GM12878 (cell line): ENCODE data around the gene PHKB. TPM values are rescaled to one million over a fixed set of nuclear protein-coding genes. Genes with fewer than 3 reads are reported as not detected.

Experiments used
- ATAC-seq: fragments of 200-7000 bp; cut with Tn5 transposase; 3 replicates; pipeline ENCODE4 v1.9.1; 2020; ENCODE audit warnings: mild to moderate bottlenecking, moderate library complexity
- BruUV-seq: library from RNA; stranded (reverse); fragments of 400-500 nt; replicated peaks from 2 replicates; lab custom pipeline; 2021; lab: Mats Ljungman, UMichigan
- CTCF ChIA-PET: fragments of 300-600 bp; sonication (Branson Sonifier 250); formaldehyde crosslinking; extraction: SDS; loops from one replicate; lab custom pipeline; 2021; ENCODE audit warnings: inconsistent platforms; lab: Yijun Ruan, JAX
- POLR2A ChIA-PET: fragments of 350-600 bp; formaldehyde crosslinking; extraction: SDS; loops from one replicate; lab custom pipeline; 2021; ENCODE audit warnings: inconsistent platforms; lab: Charles Lee
- RAD21 ChIA-PET: fragments of 300-600 bp; sonication (Branson Sonifier 250); formaldehyde crosslinking; loops from one replicate; lab custom pipeline; 2023; ENCODE audit warnings: antibody characterized with exemption; ENCODE audit not compliant: unreplicated experiment; lab: Charles Lee
- SMC1A ChIA-PET: fragments of 300-600 bp; sonication (Branson Sonifier 250); formaldehyde crosslinking; loops from one replicate; lab custom pipeline; 2023; ENCODE audit not compliant: unreplicated experiment, uncharacterized antibody; lab: Charles Lee
- DNase-seq: peaks from one replicate; pipeline ENCODE4 v3.0.0-alpha.2; 2011; ENCODE audit warnings: low read depth, low spot score
- FAIRE-seq: peaks from 3 replicates; lab custom pipeline; 2011; peaks lifted over from hg19 to GRCh38; lab: Jason Lieb, UNC
- H2AFZ ChIP-seq: 2 replicates; pipeline ENCODE4 v1.6.0; 2011; ENCODE audit warnings: low read depth, low read length, control low read depth; ENCODE audit not compliant: control insufficient read depth
- H3K27ac ChIP-seq: 2 replicates; pipeline ENCODE4 v1.5.1; 2011; ENCODE audit warnings: control low read depth; ENCODE audit not compliant: control insufficient read depth, insufficient read depth
- H3K27me3 ChIP-seq, 2 experiments: replicated peaks in 1 of 2; 2 replicates each; pipeline versions ENCODE4 v1.6.0 to v1.6.1; 2011; ENCODE audit warnings: low read length in 1 of 2; ENCODE audit not compliant: control insufficient read depth in 2 of 2, insufficient read depth in 2 of 2
- H3K36me3 ChIP-seq, 2 experiments: 2 replicates each; pipeline ENCODE4 v1.5.1; 2011; ENCODE audit warnings: low read length in 1 of 2; ENCODE audit not compliant: control insufficient read depth in 2 of 2, insufficient read depth in 2 of 2
- H3K4me1 ChIP-seq: 2 replicates; pipeline ENCODE4 v1.6.1; 2011; ENCODE audit warnings: mild to moderate bottlenecking, low read length, moderate library complexity, mixed read lengths; ENCODE audit not compliant: control insufficient read depth, insufficient read depth
- H3K4me2 ChIP-seq: 2 replicates; pipeline ENCODE4 v1.6.0; 2011; ENCODE audit warnings: control low read depth; ENCODE audit not compliant: control insufficient read depth, insufficient read depth
- H3K4me3 ChIP-seq: fragments of 200-600 bp; sonication (generic); 2 replicates; pipeline ENCODE4 v1.5.1; 2016
- H3K79me2 ChIP-seq: 2 replicates; pipeline ENCODE4 v1.6.0; 2011; ENCODE audit warnings: low read length; ENCODE audit not compliant: control insufficient read depth, insufficient read depth
- H3K9ac ChIP-seq: 2 replicates; pipeline ENCODE4 v1.8.0; 2011; ENCODE audit warnings: low read length, control low read depth, mixed read lengths; ENCODE audit not compliant: control insufficient read depth, insufficient read depth
- H3K9me3 ChIP-seq: replicated peaks from 3 replicates; pipeline ENCODE4 v1.5.1; 2011; ENCODE audit warnings: mild to moderate bottlenecking, low read length; ENCODE audit not compliant: control insufficient read depth, insufficient read depth
- H4K20me1 ChIP-seq: 2 replicates; pipeline ENCODE4 v1.6.0; 2011; ENCODE audit not compliant: control insufficient read depth, insufficient read depth
- BHLHE40 ChIP-seq, 2 experiments: fragments of 450-650 bp in 1 of 2; IDR thresholded peaks; 2 replicates each; pipeline ENCODE4 v1.6.1; 2011 to 2017; ENCODE audit warnings: low read depth in 2 of 2, borderline replicate concordance in 1 of 2, improper control_type of control experiment in 1 of 2, low read length in 1 of 2, mild to moderate bottlenecking in 1 of 2
- CHD1 ChIP-seq: IDR thresholded peaks from 2 replicates; pipeline ENCODE4 v1.6.1; 2012; ENCODE audit warnings: low read depth, low read length, improper control_type of control experiment
- EP300 ChIP-seq, 2 experiments: fragments of 150-350 bp in 1 of 2; IDR thresholded peaks; 2 replicates each; pipeline ENCODE4 v1.6.1; 2011 to 2012; ENCODE audit warnings: low read depth in 2 of 2, low read length in 2 of 2, borderline replicate concordance in 1 of 2, improper control_type of control experiment in 1 of 2, inconsistent platforms in 1 of 2; ENCODE audit not compliant: control insufficient read depth in 1 of 2
- IKZF1 ChIP-seq: fragments of 450-650 bp; conservative IDR thresholded peaks from 2 replicates; pipeline ENCODE4 v1.6.1; 2017; ENCODE audit warnings: antibody characterized with exemption, mild to moderate bottlenecking
- MTA2 ChIP-seq: fragments of 450-650 bp; IDR thresholded peaks from 2 replicates; pipeline ENCODE4 v1.6.1; 2016; ENCODE audit warnings: low read depth, mild to moderate bottlenecking, moderate library complexity
- RB1 ChIP-seq: fragments of 450-650 bp; formaldehyde crosslinking; IDR thresholded peaks from 2 replicates; pipeline ENCODE4 v1.6.1; 2017; ENCODE audit warnings: mild to moderate bottlenecking, borderline replicate concordance
- SMAD1 ChIP-seq: fragments of 450-650 bp; IDR thresholded peaks from 2 replicates; pipeline ENCODE4 v1.6.1; 2018; ENCODE audit warnings: mild to moderate bottlenecking, low read depth; ENCODE audit not compliant: partially characterized antibody
- SMARCA5 ChIP-seq: fragments of 450-650 bp; IDR thresholded peaks from 2 replicates; pipeline ENCODE4 v1.6.1; 2017; ENCODE audit warnings: mild to moderate bottlenecking
- TBL1XR1 ChIP-seq: IDR thresholded peaks from 2 replicates; pipeline ENCODE4 v1.6.1; 2012; ENCODE audit warnings: low read depth, low read length, improper control_type of control experiment
- TCF12 ChIP-seq: IDR thresholded peaks from 2 replicates; pipeline ENCODE4 v1.6.1; 2011; ENCODE audit warnings: low read depth, mild to moderate bottlenecking, low read length
- TCF7 ChIP-seq: IDR thresholded peaks from 2 replicates; pipeline ENCODE4 v1.6.1; 2014; ENCODE audit warnings: antibody characterized with exemption, borderline replicate concordance
- WRNIP1 ChIP-seq: IDR thresholded peaks from 2 replicates; pipeline ENCODE4 v1.6.1; 2011; ENCODE audit warnings: low read depth, low read length, improper control_type of control experiment, borderline replicate concordance
- ZZZ3 ChIP-seq: IDR thresholded peaks from 2 replicates; pipeline ENCODE4 v1.6.1; 2011; ENCODE audit warnings: low read depth; ENCODE audit not compliant: control insufficient read depth, insufficient read length
- WGBS: methylation state at CpG from one replicate; pipeline ENCODE4 v1.1.6; 2016; ENCODE audit warnings: low lambda C conversion rate; ENCODE audit not compliant: insufficient replicate concordance, insufficient coverage; ENCODE audit errors: missing lambda C conversion rate; 5-methylcytosine and 5-hydroxymethylcytosine counted together
- in situ Hi-C: fragments of 300-500 bp; cut with MboI; formaldehyde crosslinking; loops from 9 replicates; pipeline ENCODE4 v1.14.3; 2018; ENCODE audit warnings: mixed read lengths
- intact Hi-C: fragments of 100-400 bp; cut with micrococcal nuclease; formaldehyde crosslinking; loops from one replicate; pipeline ENCODE4 v1.14.2; 2022; ENCODE audit not compliant: unreplicated experiment
- polyA plus RNA-seq, 11 experiments: library from polyadenylated mRNA; depleted of rRNA in 4 of 11; unstranded in 6 of 11; stranded (reverse) in 5 of 11; fragments of >200 nt; fragmentation: Nextera tagmentation in 4 of 11; fragmentation: Illumina TruSeq in 1 of 11; extraction: Ambion mirVana in 4 of 11; extraction: Trizol in 1 of 11; gene quantifications; 1 replicate in 1 of 11; 2 replicates in 10 of 11; pipeline versions ENCODE4 v1.2.1 to v1.2.3, GENCODE V29; 2011 to 2016; ENCODE audit warnings: inconsistent platforms in 2 of 11, missing spikeins in 2 of 11, low read depth in 1 of 11
- total RNA-seq, 4 experiments: library from RNA; depleted of rRNA in 3 of 4; stranded (reverse); fragments of >200 nt in 3 of 4; fragmentation: Illumina TruSeq in 1 of 4; extraction: Trizol in 1 of 4; gene quantifications; 2 replicates each; pipeline versions ENCODE4 v1.2.1 to v1.2.3, GENCODE V29; 2013 to 2021
- TF ChIP-seq, protein P1 (sequence below): IDR thresholded peaks from 2 replicates; pipeline ENCODE4 v1.6.1; 2012; ENCODE audit warnings: low read depth, low read length, improper control_type of control experiment
- TF ChIP-seq, protein P2 (sequence below): fragments of 450-650 bp; formaldehyde crosslinking; IDR thresholded peaks from 2 replicates; pipeline ENCODE4 v1.4.0; 2020; ENCODE audit warnings: mild to moderate bottlenecking, moderate library complexity
- TF ChIP-seq, protein P3 (sequence below): fragments of 450-650 bp; IDR thresholded peaks from 2 replicates; pipeline ENCODE4 v1.6.1; 2018; ENCODE audit warnings: borderline replicate concordance, mild to moderate bottlenecking; ENCODE audit not compliant: partially characterized antibody

PHKB gene
- total and polyA plus RNA-seq, 10 of the 15 experiments (the other 5 are each of a cell fraction or from before 2014, with no cell fraction given) = 14.2 to 65.6 (median 37.0) TPM

DNA sequence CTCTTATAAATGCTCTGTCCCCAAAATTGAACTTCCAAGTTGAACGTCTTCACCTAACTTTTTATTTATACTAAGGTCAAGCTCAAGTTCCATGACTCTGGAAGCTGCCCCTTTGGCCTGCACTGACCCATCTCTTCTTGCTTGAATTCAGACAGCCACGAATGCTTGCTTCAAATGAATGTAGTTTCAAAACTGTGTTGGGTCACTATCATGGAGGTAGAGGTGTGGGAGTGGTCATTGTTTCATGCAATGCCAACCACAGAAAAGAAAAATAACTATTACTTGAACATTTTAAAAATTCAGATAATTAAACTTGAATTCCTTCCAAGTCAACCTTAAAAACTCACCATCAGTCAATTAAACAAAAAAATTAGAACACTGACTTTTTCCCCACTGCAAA, 2.8 kb upstream of the PHKB start (continued):
- no peak for TF ChIP-seq TCF7
- no peak for TF ChIP-seq EP300 (IDR thresholded peaks at IDR 0.05; ENCODE audit: borderline replicate concordance in 1 of 2, control insufficient read depth in 1 of 2, low read depth in 2 of 2, low read length in 2 of 2)
- TF ChIP-seq CHD1 = no peak
- TF ChIP-seq SMAD1 = no peak
- no peak for TF ChIP-seq TCF12
- TF ChIP-seq MTA2 = no peak
- TF ChIP-seq RB1 = no peak
- no peak for TF ChIP-seq BHLHE40 (IDR thresholded peaks at IDR 0.05; ENCODE audit: borderline replicate concordance in 1 of 2, low read depth in 2 of 2, low read length in 1 of 2)
- no peak for TF ChIP-seq ZZZ3

DNA sequence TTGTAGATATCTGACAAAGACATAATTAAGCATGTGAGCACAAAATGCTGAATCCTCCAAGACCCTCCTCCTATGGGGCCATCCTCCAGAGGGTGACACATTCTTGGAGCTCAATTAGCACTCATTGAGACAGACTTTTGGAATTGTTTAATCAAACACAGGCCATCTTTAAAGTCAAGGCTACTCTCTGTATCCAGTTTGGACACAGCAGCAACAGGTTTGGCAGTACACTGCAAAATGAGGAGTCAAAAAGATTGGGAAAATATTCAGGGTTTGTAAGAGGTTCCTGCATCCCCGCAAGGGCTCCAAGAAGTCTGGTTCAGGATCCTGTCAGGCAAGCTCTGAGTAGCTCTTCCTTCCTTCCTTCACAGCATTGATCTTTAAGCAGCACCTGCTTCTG, 1.5 kb upstream of the PHKB start:
- Histone ChIP-seq H3K4me3 (peak overlapping the region; percentile 85), H3K4me1 (peaks cover 9% of the 10 kb centered on the region), H3K27me3 (no peaks in the 10 kb centered on the region), H3K27ac (peak overlapping the region; percentile 90), H2AFZ (no peak overlapping the region), H3K79me2 (peaks cover 62% of the 10 kb centered on the region), H4K20me1 (no peaks in the 10 kb centered on the region), H3K36me3 (peaks cover 0 to 4% of the 10 kb centered on the region in 2 experiments; a peak in 1 of 4 replicates), H3K9ac (peak overlapping the region; percentile 93), H3K9me3 (no peaks in the 10 kb centered on the region), H3K4me2 (peak overlapping the region; percentile 92)
- ChIA-PET CTCF (interaction anchor here (0.9 to 7.6 kb wide), 5 partner anchors 8 to 201 kb away, joined by 3 to 60 read pairs (median 8); no protein-coding TSS in a partner anchor), RAD21 (interaction anchor here (0.6 to 19.6 kb wide), 9 partner anchors 9 to 148 kb away, joined by 3 to 238 read pairs (median 6); no protein-coding TSS in a partner anchor), POLR2A (interaction anchor here (0.6 to 5.5 kb wide), 6 partner anchors 9 to 1150 kb away, joined by 3 to 38 read pairs (median 4); partner anchors contain the start of gene N4BP1), SMC1A (interaction anchor here (0.9 to 14.7 kb wide), 13 partner anchors 12 to 413 kb away, joined by 3 to 254 read pairs (median 3); no protein-coding TSS in a partner anchor)
- DNase-seq = no peak
- ATAC-seq = no peak
- BruUV-seq = no TSS peak
- FAIRE-seq = no peak
- in situ Hi-C loops (no loop called here), intact Hi-C loops (loop anchor here (5.0 to 10.0 kb wide), 3 partner anchors 125 to 317 kb away; partner anchors contain the start of gene NETO2)
- WGBS = 100% methylated on average over 1 of the region's 1 CpG
- TF ChIP-seq TBL1XR1 = no peak
- TF ChIP-seq, protein P1, sequence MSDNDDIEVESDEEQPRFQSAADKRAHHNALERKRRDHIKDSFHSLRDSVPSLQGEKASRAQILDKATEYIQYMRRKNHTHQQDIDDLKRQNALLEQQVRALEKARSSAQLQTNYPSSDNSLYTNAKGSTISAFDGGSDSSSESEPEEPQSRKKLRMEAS = no peak
- TF ChIP-seq, protein P2, sequence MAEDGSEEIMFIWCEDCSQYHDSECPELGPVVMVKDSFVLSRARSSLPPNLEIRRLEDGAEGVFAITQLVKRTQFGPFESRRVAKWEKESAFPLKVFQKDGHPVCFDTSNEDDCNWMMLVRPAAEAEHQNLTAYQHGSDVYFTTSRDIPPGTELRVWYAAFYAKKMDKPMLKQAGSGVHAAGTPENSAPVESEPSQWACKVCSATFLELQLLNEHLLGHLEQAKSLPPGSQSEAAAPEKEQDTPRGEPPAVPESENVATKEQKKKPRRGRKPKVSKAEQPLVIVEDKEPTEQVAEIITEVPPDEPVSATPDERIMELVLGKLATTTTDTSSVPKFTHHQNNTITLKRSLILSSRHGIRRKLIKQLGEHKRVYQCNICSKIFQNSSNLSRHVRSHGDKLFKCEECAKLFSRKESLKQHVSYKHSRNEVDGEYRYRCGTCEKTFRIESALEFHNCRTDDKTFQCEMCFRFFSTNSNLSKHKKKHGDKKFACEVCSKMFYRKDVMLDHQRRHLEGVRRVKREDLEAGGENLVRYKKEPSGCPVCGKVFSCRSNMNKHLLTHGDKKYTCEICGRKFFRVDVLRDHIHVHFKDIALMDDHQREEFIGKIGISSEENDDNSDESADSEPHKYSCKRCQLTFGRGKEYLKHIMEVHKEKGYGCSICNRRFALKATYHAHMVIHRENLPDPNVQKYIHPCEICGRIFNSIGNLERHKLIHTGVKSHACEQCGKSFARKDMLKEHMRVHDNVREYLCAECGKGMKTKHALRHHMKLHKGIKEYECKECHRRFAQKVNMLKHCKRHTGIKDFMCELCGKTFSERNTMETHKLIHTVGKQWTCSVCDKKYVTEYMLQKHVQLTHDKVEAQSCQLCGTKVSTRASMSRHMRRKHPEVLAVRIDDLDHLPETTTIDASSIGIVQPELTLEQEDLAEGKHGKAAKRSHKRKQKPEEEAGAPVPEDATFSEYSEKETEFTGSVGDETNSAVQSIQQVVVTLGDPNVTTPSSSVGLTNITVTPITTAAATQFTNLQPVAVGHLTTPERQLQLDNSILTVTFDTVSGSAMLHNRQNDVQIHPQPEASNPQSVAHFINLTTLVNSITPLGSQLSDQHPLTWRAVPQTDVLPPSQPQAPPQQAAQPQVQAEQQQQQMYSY (CRISPR knock-in tag) = no peak
- TF ChIP-seq, protein P3, sequence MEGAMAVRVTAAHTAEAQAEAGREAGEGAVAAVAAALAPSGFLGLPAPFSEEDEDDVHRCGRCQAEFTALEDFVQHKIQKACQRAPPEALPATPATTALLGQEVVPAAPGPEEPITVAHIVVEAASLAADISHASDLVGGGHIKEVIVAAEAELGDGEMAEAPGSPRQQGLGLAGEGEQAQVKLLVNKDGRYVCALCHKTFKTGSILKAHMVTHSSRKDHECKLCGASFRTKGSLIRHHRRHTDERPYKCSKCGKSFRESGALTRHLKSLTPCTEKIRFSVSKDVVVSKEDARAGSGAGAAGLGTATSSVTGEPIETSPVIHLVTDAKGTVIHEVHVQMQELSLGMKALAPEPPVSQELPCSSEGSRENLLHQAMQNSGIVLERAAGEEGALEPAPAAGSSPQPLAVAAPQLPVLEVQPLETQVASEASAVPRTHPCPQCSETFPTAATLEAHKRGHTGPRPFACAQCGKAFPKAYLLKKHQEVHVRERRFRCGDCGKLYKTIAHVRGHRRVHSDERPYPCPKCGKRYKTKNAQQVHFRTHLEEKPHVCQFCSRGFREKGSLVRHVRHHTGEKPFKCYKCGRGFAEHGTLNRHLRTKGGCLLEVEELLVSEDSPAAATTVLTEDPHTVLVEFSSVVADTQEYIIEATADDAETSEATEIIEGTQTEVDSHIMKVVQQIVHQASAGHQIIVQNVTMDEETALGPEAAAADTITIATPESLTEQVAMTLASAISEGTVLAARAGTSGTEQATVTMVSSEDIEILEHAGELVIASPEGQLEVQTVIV = no peak
- TF ChIP-seq IKZF1 = no peak
- TF ChIP-seq CHD1 = no peak
- TF ChIP-seq EP300 (IDR thresholded peaks at IDR 0.05; ENCODE audit: borderline replicate concordance in 1 of 2, control insufficient read depth in 1 of 2, low read depth in 2 of 2, low read length in 2 of 2) = no peak
- TF ChIP-seq WRNIP1 = no peak
- TF ChIP-seq SMARCA5 = no peak
